T-helper 1 cell treated with Interleukin-12 subunit alpha and Interleukin-12 subunit beta and Interleukin-4 antibody, amounts not matched to agents 30 ng/mL and 1 ng/mL, for 36 hours (primary cell): ENCODE data around the gene ABCC9. TPM values are rescaled to one million over a fixed set of nuclear protein-coding genes. Genes with fewer than 3 reads are reported as not detected.

ENCODE experiments used
- intact Hi-C: fragments of 100-400 bp; cut with micrococcal nuclease; formaldehyde crosslinking; loops from one replicate; pipeline ENCODE4 v1.15.1; 2024
- total RNA-seq: library from RNA; stranded (reverse); gene quantifications from 2 replicates; pipeline ENCODE4 v1.2.3, GENCODE V29; 2022

Gene ABCC9
- total RNA-seq, 1 donor from 2014 or later = not detected

- intact Hi-C loops = no loop called here
Measured at GRCh38 chr12:21776175-21776574, 165.1 kb downstream of the ABCC9 start.

GRCh38 chr12:21775133-21775820, 165.9 kb downstream of the ABCC9 start:
- intact Hi-C loops = loop anchor here (2.0 kb wide), 1 partner anchor 166 kb away; the partner anchor contains the start of gene ABCC9

GRCh38 chr12:21774358-21775132, 166.7 kb downstream of the ABCC9 start, which contains the start of gene KCNJ8:
Gene KCNJ8 (minus strand): TSS chr12:21774706. CDS start chr12:21773616, 1,090 bp downstream.
- intact Hi-C loops = loop anchor here (2.0 kb wide), 1 partner anchor 166 kb away; the partner anchor contains the start of gene ABCC9

GRCh38 chr12:21773806-21774205, 167.4 kb downstream of the ABCC9 start:
- intact Hi-C loops = loop anchor here (2.0 kb wide), 1 partner anchor 167 kb away; the partner anchor contains the start of gene ABCC9

GRCh38 chr12:21773263-21773741, 167.9 kb downstream of the ABCC9 start:
- intact Hi-C loops = no loop called here

- intact Hi-C loops = no loop called here
Measured at GRCh38 chr12:21771311-21771710, 169.9 kb downstream of the ABCC9 start.

- intact Hi-C loops = no loop called here
Measured at GRCh38 chr12:21769307-21769706, 171.9 kb downstream of the ABCC9 start.

- intact Hi-C loops = no loop called here
Measured at GRCh38 chr12:21766403-21766802, 174.8 kb downstream of the ABCC9 start.

- intact Hi-C loops = no loop called here
Measured at GRCh38 chr12:21764950-21765349, 176.3 kb downstream of the ABCC9 start.

GRCh38 chr12:21764065-21764464, 177.2 kb downstream of the ABCC9 start:
- intact Hi-C loops = no loop called here

- intact Hi-C loops = no loop called here
Measured at GRCh38 chr12:21763531-21763930, 177.7 kb downstream of the ABCC9 start.

GRCh38 chr12:21759737-21760136, 181.5 kb downstream of the ABCC9 start:
- intact Hi-C loops = no loop called here

- intact Hi-C loops = no loop called here
Measured at GRCh38 chr12:21757735-21758134, 183.5 kb downstream of the ABCC9 start.

- intact Hi-C loops = no loop called here
Measured at GRCh38 chr12:21756699-21757098, 184.5 kb downstream of the ABCC9 start.

- intact Hi-C loops = no loop called here
Measured at GRCh38 chr12:21751517-21751916, 189.7 kb downstream of the ABCC9 start.

Other genes with a start within 250 kb of the ABCC9 start
- not detected in 2 replicates for gene KCNJ8, start 166.7 kb downstream of the ABCC9 start, total RNA-seq
- gene CMAS, start 104.8 kb upstream of the ABCC9 start, total RNA-seq = 35.2 and 36.1 TPM in 2 replicates